ENCODE data around the gene NFIC. TPM values are rescaled to one million over a fixed set of nuclear protein-coding genes. Genes with fewer than 3 reads are reported as not detected.

Gene NFIC
- total RNA-seq, result 18.6 and 30.5 TPM in 2 replicates

DNA sequence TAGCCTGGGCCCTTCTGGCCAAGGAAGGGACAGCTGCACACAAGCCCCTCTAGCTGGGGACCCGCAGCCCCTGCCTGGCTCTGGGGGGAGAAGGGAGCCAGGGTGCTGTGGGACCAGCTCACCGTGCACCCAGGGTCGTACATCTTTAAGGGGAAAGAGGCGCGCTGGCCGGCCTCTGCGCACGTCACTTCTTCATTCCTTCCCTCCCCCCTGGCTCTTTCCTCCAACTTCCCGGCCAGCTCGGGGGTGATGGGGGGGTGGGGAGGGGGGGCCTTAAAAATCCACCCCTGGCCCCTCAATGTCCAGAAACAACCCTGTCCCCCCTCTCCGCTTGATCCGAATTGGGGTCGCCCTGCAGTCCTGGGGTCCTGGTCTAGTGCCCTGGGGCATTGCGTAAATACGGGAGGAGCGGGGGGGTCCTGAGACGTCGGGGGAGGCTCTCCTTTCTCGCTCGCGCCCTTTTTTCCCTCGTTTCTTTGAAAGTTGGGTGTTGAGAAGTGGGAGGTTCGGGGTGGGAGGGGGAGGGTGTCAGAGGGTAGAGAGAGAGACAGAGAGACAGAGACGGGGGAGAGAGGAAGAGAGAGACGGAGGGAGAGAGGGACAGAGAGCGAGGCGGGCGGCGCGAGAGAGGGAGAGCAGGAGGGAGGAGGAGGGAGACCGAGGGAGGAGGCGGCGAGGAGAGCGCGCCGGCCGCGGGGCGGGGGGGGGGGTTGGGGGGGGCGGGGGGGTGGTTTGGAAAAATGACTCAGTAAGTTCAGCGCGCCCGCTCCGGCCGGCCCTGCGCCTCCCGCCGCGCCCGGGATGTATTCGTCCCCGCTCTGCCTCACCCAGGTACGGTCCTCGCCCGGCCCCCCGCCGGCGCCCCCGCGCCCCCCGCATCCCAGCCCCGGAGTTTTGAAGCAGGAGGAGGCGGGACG is at the start of gene NFIC:
Gene NFIC (plus strand): TSS at position 748 of the 917 bp plus-strand sequence. CDS start 54 bp downstream, at position 802.

DNA sequence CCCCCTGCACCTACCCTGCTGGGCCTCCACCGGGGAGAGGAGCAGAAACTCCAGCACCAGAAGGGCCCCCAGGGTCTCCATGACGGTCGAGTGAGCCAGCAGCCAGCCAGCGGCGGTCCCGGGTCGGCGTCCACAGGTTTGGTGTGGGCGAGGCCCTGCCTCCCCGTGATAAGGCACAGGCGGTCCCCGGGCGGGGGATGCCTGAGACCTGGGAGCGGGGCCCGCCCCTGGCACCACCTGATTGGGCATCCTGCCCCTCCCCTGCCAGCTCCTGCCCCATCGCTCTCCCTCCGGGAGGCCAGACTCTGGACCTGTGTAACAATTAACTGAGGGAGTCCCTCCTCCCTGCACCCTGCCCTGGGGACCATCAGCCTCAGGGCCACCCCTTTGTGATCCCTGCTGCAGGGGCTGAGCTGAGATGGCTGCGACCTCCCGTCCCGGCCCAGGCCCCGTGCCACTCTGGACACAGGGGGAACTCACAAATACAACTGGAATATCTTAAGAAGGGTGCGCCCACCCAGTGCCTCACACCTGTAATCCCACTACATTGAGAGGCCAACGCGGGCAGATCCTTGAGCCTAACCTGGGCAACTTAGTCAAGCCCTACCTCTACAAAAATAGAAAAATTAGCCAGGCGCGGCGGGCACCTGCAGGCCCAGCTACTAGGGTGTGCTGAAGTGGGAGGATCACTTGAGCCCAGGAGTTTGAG is 114.2 kb downstream of the NFIC start, which contains the start of gene SMIM24:
Gene SMIM24 (minus strand): TSS at position 143 of the 709 bp plus-strand sequence. CDS start 62 bp downstream, at position 81.

GRCh38 chr19:3483226-3483628 is 116.8 kb downstream of the NFIC start, which contains the start of gene SMIM44:
Gene SMIM44 (minus strand): TSS chr19:3483441. CDS start chr19:3483403, 38 bp downstream.

DNA sequence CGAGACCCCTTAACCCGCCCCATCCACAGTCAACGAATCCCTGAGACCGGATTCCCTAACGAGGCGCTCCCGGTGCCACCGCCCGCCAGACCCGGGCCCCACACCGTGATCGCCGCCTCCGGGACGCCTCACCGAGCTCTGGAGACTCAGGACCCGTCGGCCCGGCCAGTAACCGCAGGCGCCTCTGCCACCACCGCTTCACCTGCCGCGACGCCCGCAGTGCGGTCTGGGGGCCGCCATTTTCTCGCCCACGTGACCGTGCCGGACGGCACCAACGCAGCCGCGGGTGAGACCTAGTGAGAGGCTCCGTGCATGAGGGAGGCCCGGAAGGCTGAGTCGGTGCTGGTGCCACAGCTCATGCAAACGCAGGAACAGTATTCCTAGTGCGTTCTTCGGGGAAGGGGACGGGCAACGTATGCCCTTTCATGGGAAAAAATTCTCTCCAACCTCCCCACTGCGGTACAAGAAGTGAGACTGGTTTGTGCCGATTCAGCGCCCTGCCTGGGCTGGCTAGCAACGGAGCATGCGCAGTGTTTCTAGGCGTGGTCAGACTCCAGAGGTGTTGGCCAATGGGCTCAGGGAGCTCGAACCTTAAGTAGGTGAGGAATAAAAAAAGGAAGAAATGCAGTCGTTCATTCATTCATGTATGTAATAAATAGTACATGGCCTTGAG is 134.2 kb downstream of the NFIC start, which contains the start of gene DOHH:
Gene DOHH (minus strand): TSS at position 246 of the 673 bp plus-strand sequence. CDS start 3,860 bp downstream, outside the sequence.

GRCh38 chr19:3505598-3506383 is 139.4 kb downstream of the NFIC start, which contains the start of gene FZR1:
Gene FZR1 (plus strand): TSS chr19:3506311. CDS start chr19:3522990, 16,679 bp downstream.

Other genes starting within 250 kb of the NFIC start
- 98.0 and 207 TPM in 2 replicates for gene GNA15, start 230.6 kb upstream of the NFIC start, total RNA-seq
- 0.24 and 0.85 TPM in 2 replicates for gene S1PR4, start 187.8 kb upstream of the NFIC start, total RNA-seq
- 50.7 and 64.1 TPM in 2 replicates for gene NCLN, start 180.7 kb upstream of the NFIC start, total RNA-seq
- gene CELF5, start 141.9 kb upstream of the NFIC start, total RNA-seq, result under 0.01 TPM in 1 of 2 replicates, not detected in the other
- gene SMIM24, start 113.9 kb downstream of the NFIC start, total RNA-seq, result 0.24 TPM in 1 of 2 replicates, not detected in the other
- gene SMIM44, start 116.9 kb downstream of the NFIC start, total RNA-seq, result 0.72 TPM in 1 of 2 replicates, not detected in the other
- gene DOHH, start 134.1 kb downstream of the NFIC start, total RNA-seq, result 14.5 and 16.2 TPM in 2 replicates
- gene FZR1, start 139.7 kb downstream of the NFIC start, total RNA-seq, result 22.8 and 52.3 TPM in 2 replicates
- gene TEKTIP1, start 172.6 kb downstream of the NFIC start, total RNA-seq, result not detected in 2 replicates
- 75.5 and 204 TPM in 2 replicates for gene MFSD12, start 191.0 kb downstream of the NFIC start, total RNA-seq
- gene HMG20B, start 206.4 kb downstream of the NFIC start, total RNA-seq, result 51.8 and 87.7 TPM in 2 replicates
- not detected in 2 replicates for gene GIPC3, start 218.9 kb downstream of the NFIC start, total RNA-seq
- gene TBXA2R, start 240.3 kb downstream of the NFIC start, total RNA-seq, result 0.24 TPM in 1 of 2 replicates, not detected in the other